HG02678 (cell line): ENCODE results near the gene ANO8.
"Not testable (repeated sequence)": the region's sequence is repeated elsewhere in the genome, so short reads cannot be mapped to it uniquely, and the experiment has no call there.

ENCODE experiments used
- ATAC-seq: cut with Tn5 transposase; IDR thresholded peaks from one replicate; pipeline ENCODE4 v1.9.1; 2021; ENCODE audit warnings: mild to moderate bottlenecking, moderate library complexity; ENCODE audit not compliant: unreplicated experiment

The ANO8 gene

DNA sequence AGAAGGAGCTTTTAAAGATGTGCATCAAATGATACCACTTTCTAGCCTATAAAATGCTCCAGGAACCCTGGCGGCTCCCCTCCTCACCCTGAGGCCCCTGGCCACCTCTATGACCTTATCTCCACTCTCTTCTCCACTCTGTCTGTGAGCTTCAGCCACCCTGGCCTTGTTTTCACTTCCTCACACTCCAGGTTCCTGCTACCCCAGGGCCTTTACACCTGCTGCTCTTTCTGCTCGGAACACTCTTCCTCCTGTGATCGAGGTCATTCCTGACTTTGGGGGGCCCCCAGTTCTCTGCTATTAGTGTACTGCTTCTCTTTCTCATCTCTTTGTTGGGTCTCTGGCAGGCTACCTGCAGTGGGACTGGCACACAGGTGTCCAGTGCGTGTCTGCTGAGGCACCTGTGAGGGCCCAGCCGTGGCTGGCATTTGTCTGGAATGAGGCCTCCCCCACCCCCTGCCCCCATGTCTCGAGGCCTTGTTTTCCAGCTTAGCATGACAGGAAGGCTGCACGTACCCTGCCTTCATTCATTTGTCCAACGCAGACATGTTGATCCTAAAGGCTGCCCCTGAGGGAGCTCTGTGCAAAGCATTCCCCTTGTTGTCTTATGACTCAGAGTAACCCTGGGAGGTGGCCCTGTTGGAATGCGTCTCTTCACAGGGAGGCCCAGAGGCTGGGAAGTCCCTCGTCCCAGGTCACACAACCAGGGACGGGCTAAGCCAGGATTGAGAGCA is 23.0 kb downstream of the ANO8 start:
- no peak for ATAC-seq

- no peak for ATAC-seq
Measured at GRCh38 chr19:17309965-17310461, 24.6 kb downstream of the ANO8 start.

DNA sequence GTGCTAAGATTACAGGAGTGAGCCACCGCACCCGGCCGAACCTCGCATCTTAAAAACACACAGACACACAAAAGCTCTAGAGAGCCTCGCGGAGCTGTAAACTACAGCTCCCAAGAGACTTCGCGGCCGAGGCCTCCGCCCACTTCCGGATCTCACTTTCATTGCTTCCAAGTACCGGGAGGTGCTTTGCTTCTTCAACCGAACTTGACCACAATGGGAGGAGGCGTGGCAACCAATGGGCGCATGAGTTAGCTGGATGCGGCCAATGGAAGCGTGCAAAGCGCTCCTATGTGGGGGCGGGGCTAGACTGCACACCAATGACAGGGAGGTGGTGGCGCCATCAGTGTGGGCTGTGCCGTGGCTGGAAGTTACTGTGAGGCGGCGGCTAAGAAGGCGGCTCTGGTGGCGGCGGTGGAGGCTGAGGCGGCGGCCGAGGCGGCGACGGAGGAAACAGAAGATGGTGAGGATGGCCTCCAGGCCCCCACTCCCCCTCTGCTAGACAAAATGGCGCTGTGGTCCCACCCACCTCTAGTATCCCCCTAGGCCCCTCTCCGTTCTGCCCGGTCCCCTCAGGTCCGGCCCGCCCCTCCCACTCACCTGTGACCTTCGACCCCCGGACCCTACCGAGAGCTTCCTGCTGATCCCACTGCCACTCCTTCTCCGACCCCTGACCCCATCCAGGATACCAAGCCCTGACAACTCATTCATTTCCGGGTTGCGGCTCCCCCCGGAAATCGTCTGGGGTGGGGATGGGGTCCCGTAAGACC is 25.3 kb downstream of the ANO8 start, which contains the start of gene DDA1:
TSS of gene DDA1 (plus strand) at position 366 of the 767 bp plus-strand sequence. CDS start at position 458, 92 bp downstream.
- ATAC-seq = peak; percentile 63

DNA sequence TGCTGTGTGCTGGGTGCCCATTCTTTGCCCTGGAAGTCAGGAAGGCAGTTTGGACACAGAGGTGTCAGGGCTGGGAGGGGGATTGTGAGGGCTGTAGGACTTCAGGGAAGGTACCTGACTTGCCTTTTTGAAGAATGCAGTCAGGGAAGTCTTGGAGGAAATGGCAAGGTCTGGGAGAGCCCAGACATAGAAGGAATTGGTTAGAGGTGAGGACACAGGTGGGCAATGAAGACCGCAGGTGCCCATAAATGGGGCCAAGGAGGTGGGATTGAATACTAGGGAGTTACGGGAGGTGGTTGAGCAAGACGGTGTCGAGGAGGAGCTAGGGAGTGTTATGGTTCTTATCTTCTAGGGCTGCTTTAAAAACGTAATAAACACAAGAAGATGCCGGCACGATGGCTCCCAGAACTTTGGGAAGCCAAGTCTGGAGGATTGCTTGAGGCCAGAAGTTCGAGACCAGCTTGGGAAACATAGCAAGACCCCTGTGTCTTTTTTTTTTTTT is 26.7 kb downstream of the ANO8 start:
- no peak for ATAC-seq

DNA sequence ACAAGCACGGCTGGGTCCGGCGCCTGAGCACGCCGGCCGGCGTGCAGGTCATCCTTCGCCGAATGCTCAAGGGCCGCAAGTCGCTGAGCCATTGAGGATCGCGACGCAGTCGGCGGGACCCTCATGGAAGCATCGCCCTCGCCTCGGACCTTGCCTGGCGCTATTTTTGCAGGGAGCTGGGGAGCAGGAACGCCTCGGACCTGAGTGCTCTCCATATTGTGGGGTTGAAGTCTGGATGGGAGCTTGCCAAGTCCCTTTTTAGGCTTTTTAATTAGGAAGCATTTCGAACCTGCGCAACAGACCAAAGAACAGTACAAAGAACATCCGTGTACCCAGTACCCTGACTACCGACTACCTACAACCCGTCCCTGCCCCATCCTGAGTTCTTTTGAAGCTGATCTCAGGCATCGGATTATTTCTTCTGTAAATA is 28.4 kb downstream of the ANO8 start:
- no peak for ATAC-seq

DNA sequence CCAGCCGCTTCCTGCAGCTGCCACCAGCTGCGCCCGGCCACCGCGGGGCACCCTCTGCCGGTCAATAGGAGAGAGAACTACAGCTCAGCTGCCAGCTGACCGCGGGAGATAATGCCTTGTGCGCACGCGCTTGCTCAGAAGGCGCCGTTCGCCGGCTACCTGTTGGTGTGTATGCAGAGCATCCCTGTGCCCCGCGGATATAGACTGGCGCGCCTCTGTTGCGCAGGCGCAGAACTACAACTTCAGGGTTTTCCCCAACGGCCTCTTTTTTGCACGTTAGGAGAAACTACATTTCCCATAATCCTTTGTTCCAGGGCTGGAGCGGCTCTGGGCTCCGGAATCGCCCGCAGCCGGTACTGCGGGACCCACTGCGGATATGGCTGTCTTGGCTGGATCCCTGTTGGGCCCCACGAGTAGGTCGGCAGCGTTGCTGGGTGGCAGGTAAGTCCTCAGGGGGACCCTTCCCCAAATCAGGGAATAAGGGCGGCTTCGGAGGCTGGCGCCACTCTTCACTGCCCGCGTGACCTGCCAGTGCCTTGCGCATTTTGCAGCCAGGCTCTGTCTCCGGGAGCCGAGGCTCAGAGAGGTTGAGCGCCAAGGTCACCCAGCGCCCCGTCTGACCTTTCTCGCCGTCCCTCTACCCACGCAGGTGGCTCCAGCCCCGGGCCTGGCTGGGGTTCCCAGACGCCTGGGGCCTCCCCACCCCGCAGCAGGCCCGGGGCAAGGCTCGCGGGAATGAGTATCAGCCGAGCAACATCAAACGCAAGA is 29.0 kb downstream of the ANO8 start, which contains the start of gene MRPL34:
TSS of gene MRPL34 (plus strand) at position 356 of the 768 bp plus-strand sequence. CDS start at position 377, 21 bp downstream.
- peak; percentile 65 for ATAC-seq

DNA sequence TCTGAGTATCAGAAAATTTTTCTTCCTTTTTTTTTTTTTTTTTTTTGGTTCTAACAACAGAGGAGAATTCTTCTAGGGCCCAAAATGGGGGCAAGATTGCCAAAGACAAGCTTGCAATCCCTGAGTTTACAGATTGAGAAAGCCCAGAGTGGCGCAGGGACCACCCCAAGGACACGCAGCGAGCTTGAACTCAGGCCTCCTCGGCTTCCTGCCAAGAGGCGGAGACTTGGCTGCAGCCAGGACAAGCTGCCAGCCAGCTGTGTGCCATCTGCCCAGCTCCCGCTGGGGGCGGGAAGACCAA is 29.5 kb downstream of the ANO8 start:
- no peak for ATAC-seq

- ATAC-seq = no peak
Measured at GRCh38 chr19:17304386-17305215, 30.1 kb downstream of the ANO8 start.

GRCh38 chr19:17303940-17304267 is 30.8 kb downstream of the ANO8 start:
- no peak for ATAC-seq

GRCh38 chr19:17303167-17303939 is 31.3 kb downstream of the ANO8 start, which contains the start of gene ABHD8:
Gene ABHD8 (minus strand): TSS chr19:17303425. CDS start chr19:17301616, 1,809 bp downstream.
- ATAC-seq = peak; percentile 62

- ATAC-seq = no peak
Measured at GRCh38 chr19:17302391-17303166, 32.1 kb downstream of the ANO8 start.

- ATAC-seq = no peak
Measured at GRCh38 chr19:17300992-17301619, 33.5 kb downstream of the ANO8 start.

DNA sequence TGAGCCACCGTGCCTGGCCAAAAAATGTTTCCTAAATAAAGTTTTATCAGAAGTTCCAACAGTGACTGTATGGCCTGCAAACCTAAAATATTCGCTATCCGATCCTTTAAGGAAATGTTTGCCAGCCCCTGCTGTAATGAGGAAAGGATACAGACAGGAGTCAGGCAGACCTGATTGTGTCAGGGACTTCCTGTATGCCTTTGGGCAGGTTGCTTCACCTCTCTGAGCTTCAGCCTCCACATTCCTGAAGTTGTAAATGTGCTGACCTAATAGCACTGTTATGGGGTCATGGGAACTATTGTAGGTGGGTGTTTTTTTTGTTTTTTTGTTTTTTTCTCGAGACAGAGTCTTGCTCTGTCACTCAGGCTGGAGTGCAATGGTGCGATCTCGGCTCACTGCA is 37.7 kb downstream of the ANO8 start:
- ATAC-seq = no peak

- no peak for ATAC-seq
Measured at GRCh38 chr19:17296273-17296672, 38.4 kb downstream of the ANO8 start.

DNA sequence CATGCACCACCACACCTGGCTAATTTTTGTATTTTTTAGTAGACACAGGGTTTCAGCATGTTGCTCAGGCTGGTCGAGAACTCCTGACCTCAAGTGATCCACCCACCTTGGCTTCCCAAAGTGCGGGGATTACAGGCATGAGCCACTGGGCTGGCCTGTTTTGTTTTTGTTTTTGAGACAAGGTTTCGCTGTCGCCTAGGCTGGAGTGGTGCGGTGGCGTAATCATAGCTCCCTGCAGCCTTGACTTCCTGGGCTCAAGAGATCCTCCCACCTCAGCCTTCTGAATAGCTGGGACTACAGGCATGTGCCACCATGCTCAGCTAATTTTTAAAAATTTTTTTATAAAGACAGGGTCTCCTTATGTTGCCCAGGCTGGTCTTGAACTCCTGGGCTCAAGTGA is 39.1 kb downstream of the ANO8 start:
- ATAC-seq = not testable (repeated sequence)

DNA sequence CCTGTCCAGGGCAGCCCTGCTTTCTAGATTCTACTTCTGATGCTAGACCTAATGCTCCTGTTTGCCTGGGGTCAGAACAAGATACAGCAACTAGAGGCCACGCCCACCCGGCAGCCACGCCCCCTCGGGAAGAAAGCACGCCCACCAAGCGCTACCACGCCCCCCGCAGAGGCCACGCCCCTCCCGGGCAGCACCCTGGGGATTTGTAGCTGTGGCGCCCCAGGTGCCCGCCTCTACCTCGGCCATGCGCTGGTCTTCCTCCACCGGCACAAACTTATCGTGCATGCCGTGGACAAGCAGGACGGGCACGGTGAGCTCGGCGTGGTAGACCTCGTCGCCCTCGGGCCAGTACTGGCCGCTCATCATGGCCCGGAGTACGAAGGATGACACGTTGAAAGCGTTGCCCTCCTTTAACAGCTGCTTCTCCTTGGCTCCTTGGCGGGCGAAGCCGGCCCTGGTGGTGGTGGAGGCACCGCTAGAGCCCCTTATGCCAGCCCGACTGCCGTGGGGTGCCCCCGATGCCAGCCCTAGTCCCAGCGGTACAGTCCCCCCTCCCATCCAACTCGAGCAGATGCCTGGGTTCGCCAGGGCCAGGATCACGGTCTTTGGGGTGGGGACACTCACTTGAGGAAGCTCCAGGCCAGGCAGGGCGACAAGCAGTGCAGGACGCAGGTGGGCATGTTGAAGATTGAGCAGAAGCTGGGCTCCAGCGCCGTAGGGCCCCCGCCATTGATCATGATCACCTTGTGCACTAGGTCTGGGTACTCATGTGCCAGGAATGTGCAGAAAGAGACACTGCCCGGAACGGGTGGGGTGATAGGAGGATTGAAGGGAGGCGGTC is 40.4 kb downstream of the ANO8 start:
- ATAC-seq = no peak

DNA sequence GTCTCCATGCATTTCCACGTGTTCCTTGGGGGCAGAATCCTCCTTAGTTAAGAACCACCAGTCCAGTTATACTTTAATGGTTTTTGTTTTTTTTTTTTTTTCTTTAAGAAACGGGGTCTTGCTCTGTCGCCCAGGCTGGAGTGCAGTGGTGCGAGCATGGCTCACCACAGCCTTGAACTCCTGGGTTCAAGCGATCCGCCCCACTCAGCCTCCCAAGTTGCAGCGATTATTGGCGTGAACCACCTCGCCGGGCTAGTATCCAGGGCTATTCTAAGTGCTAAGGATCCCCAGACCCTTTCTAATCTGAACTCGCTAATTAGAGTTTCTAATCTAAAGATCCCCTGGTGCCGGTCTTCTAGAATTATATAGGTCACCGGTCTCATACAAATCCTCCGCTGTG is 41.0 kb downstream of the ANO8 start:
- no peak for ATAC-seq
